SH-SY5Y (cell line): Measurements from ENCODE around the gene TNMD.

Experiments
- GATA2 ChIP-seq: IDR thresholded peaks from 2 replicates; pipeline ENCODE4 v1.6.1; 2011; ENCODE audit warnings: mild to moderate bottlenecking, low read depth, low read length
- GATA3 ChIP-seq: IDR thresholded peaks from 2 replicates; pipeline ENCODE4 v1.6.1; 2011; ENCODE audit warnings: low read depth, mild to moderate bottlenecking, low read length, moderate library complexity

DNA sequence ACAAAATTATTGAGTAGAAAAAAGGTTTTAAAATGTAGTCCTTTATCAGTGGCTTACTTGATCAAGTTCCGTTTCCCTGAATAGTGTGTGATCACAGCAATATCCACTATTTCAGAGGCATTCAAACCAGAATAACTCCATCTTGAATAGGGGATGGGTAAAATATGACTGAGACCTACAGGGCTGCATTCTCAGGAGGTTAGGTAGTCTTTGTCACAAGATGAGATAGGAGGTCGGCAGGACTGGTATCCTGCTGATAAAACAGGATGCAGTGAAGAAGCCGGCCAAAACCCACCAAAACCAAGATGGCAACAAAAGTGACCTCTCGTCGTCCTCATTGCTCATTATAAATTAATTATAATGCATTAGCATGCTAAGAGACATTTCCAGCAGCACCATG lies 27.2 kb downstream of the TNMD start:
- no peak for TF ChIP-seq GATA3
- no peak for TF ChIP-seq GATA2
